SK-N-MC (cell line): Measurements from ENCODE around the gene ARAF.

Source experiments
- EZH2 ChIP-seq: fragments of 200-600 bp; sonication (generic); IDR thresholded peaks from one replicate; pipeline ENCODE4 v1.6.1; 2017; ENCODE audit warnings: antibody characterized with exemption
- POLR2AphosphoS5 ChIP-seq: IDR thresholded peaks from 2 replicates; pipeline ENCODE4 v1.6.1; 2012; ENCODE audit warnings: mild to moderate bottlenecking, low read depth, low read length, borderline replicate concordance

- no peak for TF ChIP-seq EZH2
- TF ChIP-seq POLR2AphosphoS5, result no peak
Observed at GRCh38 chrX:47611926-47612325, 50.9 kb downstream of the ARAF start.
